Measurements from ENCODE around the gene CARD10. TPM values are rescaled to one million over a fixed set of nuclear protein-coding genes. Genes with fewer than 3 reads are reported as not detected.

The CARD10 gene
- total RNA-seq, 2 experiments from 2014 or later: 0.09 to 0.18 TPM

DNA sequence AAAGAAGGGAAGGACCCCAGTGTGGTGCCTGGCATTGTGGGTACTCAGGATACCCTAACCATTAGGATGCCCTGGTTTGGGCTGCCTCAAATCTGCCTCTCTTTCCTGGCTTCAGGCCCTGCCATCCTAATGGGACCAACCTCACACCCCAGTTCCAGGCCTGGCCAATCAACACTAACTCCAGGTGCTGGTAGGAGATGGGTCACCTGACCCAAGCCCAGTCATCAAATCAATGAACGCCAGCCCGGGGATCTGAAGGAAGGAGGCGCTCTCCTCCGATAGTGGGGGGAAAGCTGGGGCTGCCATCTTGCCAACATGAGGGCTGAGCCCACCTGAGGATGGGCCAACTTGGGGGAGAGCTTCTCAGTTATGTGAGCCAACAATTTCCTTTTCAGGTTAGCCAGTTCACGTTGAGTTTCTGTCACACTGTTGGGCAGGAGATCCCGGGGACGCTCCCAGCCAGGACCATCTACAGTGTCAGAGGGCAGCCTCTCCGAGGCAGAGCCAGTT, 45.7 kb downstream of the CARD10 start:
- ATAC-seq (no peak), DNase-seq (no peak)
- ChIA-PET POLR2A (interaction anchor here (0.9 to 1.5 kb wide), 2 partner anchors 8 to 137 kb away, joined by 4 to 6 read pairs; no protein-coding TSS in a partner anchor), CTCF (interaction anchor here (0.9 to 2.8 kb wide), 13 partner anchors 7 to 213 kb away, joined by 3 to 31 read pairs (median 7); partner anchors contain the start of gene MFNG)
- Mint-ChIP-seq H3K36me3 (ENCODE audit: low read depth) (peaks cover 46% of the 10 kb centered on the region), H3K27ac (no peak overlapping the region), H3K4me1 (ENCODE audit: low read depth) (peaks cover 5% of the 10 kb centered on the region), H3K27me3 (no peaks in the 10 kb centered on the region), H3K9me3 (no peaks in the 10 kb centered on the region), H3K4me3 (no peak overlapping the region)
- TF ChIP-seq, protein P1, sequence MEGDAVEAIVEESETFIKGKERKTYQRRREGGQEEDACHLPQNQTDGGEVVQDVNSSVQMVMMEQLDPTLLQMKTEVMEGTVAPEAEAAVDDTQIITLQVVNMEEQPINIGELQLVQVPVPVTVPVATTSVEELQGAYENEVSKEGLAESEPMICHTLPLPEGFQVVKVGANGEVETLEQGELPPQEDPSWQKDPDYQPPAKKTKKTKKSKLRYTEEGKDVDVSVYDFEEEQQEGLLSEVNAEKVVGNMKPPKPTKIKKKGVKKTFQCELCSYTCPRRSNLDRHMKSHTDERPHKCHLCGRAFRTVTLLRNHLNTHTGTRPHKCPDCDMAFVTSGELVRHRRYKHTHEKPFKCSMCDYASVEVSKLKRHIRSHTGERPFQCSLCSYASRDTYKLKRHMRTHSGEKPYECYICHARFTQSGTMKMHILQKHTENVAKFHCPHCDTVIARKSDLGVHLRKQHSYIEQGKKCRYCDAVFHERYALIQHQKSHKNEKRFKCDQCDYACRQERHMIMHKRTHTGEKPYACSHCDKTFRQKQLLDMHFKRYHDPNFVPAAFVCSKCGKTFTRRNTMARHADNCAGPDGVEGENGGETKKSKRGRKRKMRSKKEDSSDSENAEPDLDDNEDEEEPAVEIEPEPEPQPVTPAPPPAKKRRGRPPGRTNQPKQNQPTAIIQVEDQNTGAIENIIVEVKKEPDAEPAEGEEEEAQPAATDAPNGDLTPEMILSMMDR (IDR thresholded peaks at IDR 0.05): no peak
- intact Hi-C loops (cut with micrococcal nuclease): no loop called here

DNA sequence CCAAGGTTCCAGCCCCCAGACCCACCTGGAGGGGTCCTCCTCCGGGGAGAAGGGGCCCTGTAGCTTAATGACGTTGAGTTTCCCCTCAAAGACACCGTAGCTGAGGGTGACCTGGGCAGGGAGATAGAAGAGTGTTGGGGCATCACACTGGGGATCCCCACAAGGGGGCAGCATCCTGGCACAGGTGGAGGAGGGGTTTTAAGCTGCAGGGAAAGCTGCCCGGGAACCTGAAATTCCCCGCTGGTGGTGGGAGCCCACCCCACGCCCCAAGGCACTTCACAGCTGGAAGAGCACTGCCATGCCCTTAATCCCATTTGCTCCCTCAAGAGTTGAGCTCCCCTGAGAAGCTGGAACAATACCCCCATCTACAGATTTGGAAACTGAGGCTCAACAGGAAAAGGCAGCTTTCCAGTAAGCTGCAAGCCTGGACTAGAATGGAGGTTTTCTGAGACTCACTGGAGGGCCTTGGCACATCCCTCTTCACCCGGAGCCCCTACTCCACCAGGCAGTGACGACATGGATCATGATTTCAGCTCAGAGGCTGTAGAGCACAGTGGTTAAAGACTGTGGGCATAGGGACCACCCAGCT, 46.7 kb downstream of the CARD10 start:
- CTCF ChIA-PET: interaction anchor here (0.7 to 2.8 kb wide), 33 partner anchors 8 to 212 kb away, joined by 3 to 31 read pairs (median 4); partner anchors contain the start of gene MFNG
- ATAC-seq (no peak), DNase-seq (peak; percentile 48)
- no peaks in the 10 kb centered on the region for H3K27me3 Mint-ChIP-seq
- peaks cover 47% of the 10 kb centered on the region for H3K36me3 Mint-ChIP-seq (ENCODE audit: low read depth)
- no peak overlapping the region for H3K4me3 Mint-ChIP-seq
- TF ChIP-seq, protein P1 (IDR thresholded peaks at IDR 0.05): peak; percentile 70
- intact Hi-C loops (cut with micrococcal nuclease): no loop called here
- peaks cover 5% of the 10 kb centered on the region for H3K4me1 Mint-ChIP-seq (ENCODE audit: low read depth)
- POLR2A ChIA-PET: interaction anchor here (0.6 to 1.5 kb wide), 4 partner anchors 8 to 230 kb away, joined by 3 to 13 read pairs (median 4); partner anchors contain the start of gene MFNG
- peak overlapping the region; percentile 42 for H3K27ac Mint-ChIP-seq
- no peaks in the 10 kb centered on the region for H3K9me3 Mint-ChIP-seq

DNA sequence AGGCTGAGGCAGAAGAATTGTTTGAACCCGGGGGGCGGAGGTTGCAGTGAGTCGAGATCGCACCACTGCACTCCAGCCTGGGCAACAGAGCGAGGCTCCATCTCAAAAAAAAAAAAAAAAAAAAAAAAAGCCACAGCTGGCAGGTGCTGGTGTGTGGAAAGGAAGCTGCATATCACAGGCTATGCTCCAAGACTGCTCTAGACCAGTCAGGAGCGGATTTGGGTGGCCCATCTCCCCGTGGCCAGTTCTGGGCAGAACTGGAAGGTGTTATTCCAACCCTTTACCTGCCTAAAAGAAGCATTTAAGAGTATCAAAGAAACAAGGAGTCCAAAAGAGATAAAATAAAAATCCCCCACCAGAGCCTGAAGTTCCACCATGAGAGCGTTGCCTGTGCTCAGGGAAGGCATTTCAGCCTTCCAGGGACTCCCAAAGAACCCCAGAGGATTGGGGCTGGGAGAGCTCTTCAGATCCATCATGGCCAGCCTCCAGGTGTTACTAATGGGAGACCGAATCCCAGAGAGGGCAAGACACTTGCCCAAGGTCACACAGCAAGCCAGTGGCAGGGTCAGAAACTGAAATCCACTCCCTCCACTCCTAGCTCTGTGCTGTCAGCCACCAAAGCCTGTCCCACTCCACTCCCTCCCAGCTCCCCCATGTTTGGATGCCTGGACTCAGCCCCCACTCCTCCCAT, 47.3 kb downstream of the CARD10 start:
- peaks cover 40% of the 10 kb centered on the region for H3K36me3 Mint-ChIP-seq (ENCODE audit: low read depth)
- ATAC-seq (no peak), DNase-seq (no peak)
- H3K4me3 Mint-ChIP-seq: no peak overlapping the region
- POLR2A ChIA-PET: interaction anchor here (0.5 to 1.5 kb wide), 4 partner anchors 8 to 229 kb away, joined by 3 to 13 read pairs (median 3); partner anchors contain the start of gene MFNG
- CTCF ChIA-PET: interaction anchor here (0.7 to 2.8 kb wide), 30 partner anchors 9 to 212 kb away, joined by 3 to 31 read pairs (median 4); partner anchors contain the start of gene MFNG
- intact Hi-C loops (cut with micrococcal nuclease): no loop called here
- TF ChIP-seq, protein P1 (IDR thresholded peaks at IDR 0.05): no peak
- H3K27me3 Mint-ChIP-seq: no peaks in the 10 kb centered on the region
- no peaks in the 10 kb centered on the region for H3K9me3 Mint-ChIP-seq
- peaks cover 3% of the 10 kb centered on the region for H3K4me1 Mint-ChIP-seq (ENCODE audit: low read depth)
- H3K27ac Mint-ChIP-seq: no peak overlapping the region

DNA sequence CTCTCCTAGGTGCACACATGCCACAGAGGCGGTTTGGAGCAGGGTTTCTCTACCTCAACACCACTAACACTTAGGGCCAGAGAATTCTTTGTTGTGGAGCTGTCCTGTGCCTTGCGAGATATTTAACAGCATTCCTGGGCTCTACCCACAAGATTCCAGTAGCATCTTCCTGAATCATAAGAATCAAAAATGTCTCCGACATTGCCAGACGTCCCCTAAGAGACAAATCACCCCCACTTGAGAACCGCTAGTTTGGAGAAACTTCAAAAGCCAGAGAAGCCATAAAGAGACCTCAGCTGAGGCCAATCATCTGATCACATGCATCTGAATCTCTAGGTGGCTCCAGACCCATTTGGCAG, 49.1 kb downstream of the CARD10 start:
- intact Hi-C loops (cut with micrococcal nuclease): no loop called here
- DNase-seq (no peak), ATAC-seq (no peak)
- peaks cover 5% of the 10 kb centered on the region for H3K4me1 Mint-ChIP-seq (ENCODE audit: low read depth)
- TF ChIP-seq, protein P1 (IDR thresholded peaks at IDR 0.05): no peak
- H3K27ac Mint-ChIP-seq: no peak overlapping the region
- H3K4me3 Mint-ChIP-seq: no peak overlapping the region
- no peaks in the 10 kb centered on the region for H3K9me3 Mint-ChIP-seq
- H3K27me3 Mint-ChIP-seq: no peaks in the 10 kb centered on the region
- ChIA-PET CTCF (interaction anchor here (1.4 kb wide), 1 partner anchor 154 kb away, joined by 3 read pairs; no protein-coding TSS in a partner anchor), POLR2A (interaction anchor here (0.9 to 1.0 kb wide), 2 partner anchors 14 to 36 kb away, joined by 3 to 5 read pairs; no protein-coding TSS in a partner anchor)
- H3K36me3 Mint-ChIP-seq (ENCODE audit: low read depth): peaks cover 40% of the 10 kb centered on the region

Data from activated CD8-positive, alpha-beta T cell treated with anti-CD3 and anti-CD28 coated beads for 36 hours (primary cell).